HG03439 (cell line): Measurements from ENCODE around the gene IGSF9.

Source experiments
- ATAC-seq: cut with Tn5 transposase; IDR thresholded peaks from one replicate; pipeline ENCODE4 v1.9.1; 2021; ENCODE audit warnings: mild to moderate bottlenecking, moderate library complexity; ENCODE audit not compliant: unreplicated experiment

IGSF9 gene

GRCh38 chr1:159945483-159946241 is at the start of gene IGSF9:
Gene IGSF9, minus strand, starts transcription at chr1:159945613. Its CDS starts 2,159 bp downstream, at chr1:159943454.
- no peak for ATAC-seq

- no peak for ATAC-seq
These were observed 49.5 kb upstream of the IGSF9 start for GRCh38 chr1:159994896-159995295.

GRCh38 chr1:159993911-159994310 is 48.5 kb upstream of the IGSF9 start:
- ATAC-seq = no peak

GRCh38 chr1:159992161-159992560 is 46.7 kb upstream of the IGSF9 start:
- ATAC-seq = no peak

- ATAC-seq = no peak
These were observed 46.1 kb upstream of the IGSF9 start for GRCh38 chr1:159991513-159991912.

- no peak for ATAC-seq
These were observed 44.6 kb upstream of the IGSF9 start for GRCh38 chr1:159990005-159990404.

GRCh38 chr1:159989581-159989980 is 44.2 kb upstream of the IGSF9 start:
- no peak for ATAC-seq

GRCh38 chr1:159988006-159988405 is 42.6 kb upstream of the IGSF9 start:
- no peak for ATAC-seq

- no peak for ATAC-seq
These were observed 41.8 kb upstream of the IGSF9 start for GRCh38 chr1:159987186-159987585.

GRCh38 chr1:159986531-159986930 is 41.1 kb upstream of the IGSF9 start:
- ATAC-seq = no peak

- ATAC-seq = no peak
These were observed 40.7 kb upstream of the IGSF9 start for GRCh38 chr1:159986093-159986492.

GRCh38 chr1:159985473-159985872 is 40.1 kb upstream of the IGSF9 start:
- no peak for ATAC-seq

- no peak for ATAC-seq
These were observed 38.3 kb upstream of the IGSF9 start for GRCh38 chr1:159983681-159984080.

- ATAC-seq = no peak
These were observed 36.9 kb upstream of the IGSF9 start for GRCh38 chr1:159982280-159982679.

- no peak for ATAC-seq
These were observed 36.1 kb upstream of the IGSF9 start for GRCh38 chr1:159981351-159982055.

- no peak for ATAC-seq
These were observed 35.4 kb upstream of the IGSF9 start for GRCh38 chr1:159980786-159981185.

GRCh38 chr1:159980076-159980475 is 34.7 kb upstream of the IGSF9 start:
- no peak for ATAC-seq

GRCh38 chr1:159979257-159979656 is 33.8 kb upstream of the IGSF9 start:
- no peak for ATAC-seq

- ATAC-seq = no peak
These were observed 32.6 kb upstream of the IGSF9 start for GRCh38 chr1:159978107-159978398.

GRCh38 chr1:159977364-159978106 is 32.1 kb upstream of the IGSF9 start:
- ATAC-seq = no peak

- ATAC-seq = no peak
These were observed 29.0 kb upstream of the IGSF9 start for GRCh38 chr1:159974350-159974965.
